Epidermal melanocyte (primary cell): ENCODE measurements around the gene IL6ST.
A peak's percentile ranks its signal among the peaks of the same experiment; 100 is the strongest.
"Not testable (repeated sequence)": the region's sequence is repeated elsewhere in the genome, so short reads cannot be mapped to it uniquely, and the experiment has no call there.

Source experiments
- DNase-seq: peaks from one replicate; pipeline ENCODE4 v3.0.0; 2011; ENCODE audit warnings: low spot score; ENCODE audit not compliant: insufficient read length

The IL6ST gene

DNA sequence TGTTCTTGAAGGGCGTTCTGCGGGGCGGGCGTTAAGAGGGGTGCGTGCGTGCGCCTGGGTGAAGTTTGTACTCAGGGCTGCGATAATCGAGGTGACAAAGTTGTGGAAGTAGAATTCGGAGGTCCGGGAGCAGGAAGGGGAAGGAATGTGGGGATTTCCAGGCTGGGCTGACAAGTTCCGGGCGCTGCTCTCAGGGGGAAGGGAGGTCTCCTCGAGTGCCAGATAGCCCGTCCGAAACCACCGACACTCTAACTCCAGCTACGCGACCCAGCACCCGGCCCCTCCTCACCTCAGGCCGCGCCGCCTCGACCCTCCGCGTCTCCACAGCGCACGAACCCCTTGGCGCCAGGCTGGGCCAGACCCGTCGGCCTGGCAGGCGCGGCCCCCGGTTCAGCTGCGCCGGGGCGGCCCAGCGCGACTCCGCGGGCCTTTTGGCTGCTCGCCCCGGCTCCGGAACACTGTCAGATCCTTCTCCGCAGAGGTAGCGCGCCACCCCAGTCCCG, at the start of gene IL6ST:
Gene IL6ST (minus strand): TSS at position 469 of the 503 bp plus-strand sequence. CDS start 18,685 bp downstream, outside the sequence.
- DNase-seq, result no peak

DNA sequence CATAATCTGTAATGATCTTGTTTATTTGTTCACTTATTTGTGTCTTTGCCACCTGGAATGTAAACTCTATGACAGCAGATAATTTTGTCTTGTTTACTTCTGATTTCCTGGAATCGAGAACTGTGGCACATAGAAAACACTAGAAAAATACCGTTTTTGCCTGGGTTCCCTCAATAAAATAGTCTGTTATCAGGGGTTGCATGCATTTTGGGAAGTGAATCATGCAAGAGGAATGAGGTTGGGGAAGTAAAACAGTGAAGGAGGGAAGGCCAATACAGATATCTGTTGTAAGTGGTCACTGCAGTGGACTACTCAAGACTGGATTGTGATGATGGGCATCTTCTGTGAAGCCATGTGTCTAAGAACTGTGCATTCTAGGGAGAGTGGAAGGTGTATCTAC, 45.2 kb upstream of the IL6ST start:
- DNase-seq, result no peak

DNA sequence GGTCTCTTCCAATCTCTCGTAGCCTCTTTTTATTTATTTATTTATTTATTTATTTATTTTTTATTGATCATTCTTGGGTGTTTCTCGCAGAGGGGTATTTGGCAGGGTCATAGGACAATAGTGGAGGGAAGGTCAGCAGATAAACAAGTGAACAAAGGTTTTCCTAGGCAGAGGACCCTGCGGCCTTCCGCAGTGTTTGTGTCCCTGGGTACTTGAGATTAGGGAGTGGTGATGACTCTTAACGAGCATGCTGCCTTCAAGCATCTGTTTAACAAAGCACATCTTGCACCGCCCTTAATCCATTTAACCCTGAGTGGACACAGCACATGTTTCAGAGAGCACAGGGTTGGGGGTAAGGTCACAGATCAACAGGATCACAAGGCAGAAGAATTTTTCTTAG, 43.4 kb upstream of the IL6ST start:
- DNase-seq, result not testable (repeated sequence)

DNA sequence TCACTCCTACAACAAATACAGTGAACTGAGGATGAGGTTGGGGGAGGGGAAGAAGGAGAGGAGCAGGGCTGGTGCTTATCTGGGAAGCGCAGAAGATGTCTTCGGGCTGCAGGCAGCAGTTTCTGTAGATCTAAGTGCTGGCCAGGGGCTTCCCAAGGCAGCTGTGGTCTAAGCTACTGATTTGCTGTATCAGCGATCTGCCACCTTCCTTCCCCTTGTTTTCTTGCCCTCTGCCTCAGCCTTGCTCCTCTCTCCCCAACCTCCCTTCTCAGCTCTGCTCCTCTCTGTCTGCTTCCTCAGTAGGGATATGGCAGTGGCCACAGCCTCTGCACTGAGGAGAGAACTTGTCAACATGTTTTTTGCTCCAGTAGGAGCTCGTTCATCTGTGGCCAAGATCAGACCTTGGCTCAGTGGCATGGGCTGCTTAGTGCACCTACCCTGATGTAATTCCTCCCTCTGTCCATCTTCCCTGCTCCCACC, 42.8 kb upstream of the IL6ST start:
- no peak for DNase-seq

DNA sequence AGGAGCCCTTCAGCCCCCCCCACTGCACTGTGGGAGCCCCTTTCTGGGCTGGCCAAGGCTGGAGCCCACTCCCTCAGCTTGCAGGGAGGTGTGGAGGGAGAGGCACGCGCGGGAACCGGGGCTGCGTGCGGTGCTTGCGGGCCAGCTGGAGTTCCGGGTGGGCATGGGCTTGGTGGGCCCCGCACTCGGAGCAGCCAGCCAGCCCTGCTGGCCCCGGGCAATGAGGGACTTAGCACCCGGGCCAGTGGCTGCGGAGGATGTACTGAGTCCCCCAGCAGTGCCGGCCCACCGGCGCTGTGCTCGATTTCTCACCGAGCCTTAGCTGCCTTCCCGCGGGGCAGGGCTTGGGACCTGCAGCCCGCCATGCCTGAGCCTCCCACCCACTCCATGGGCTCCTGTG, 40.6 kb upstream of the IL6ST start:
- not testable (repeated sequence) for DNase-seq

DNA sequence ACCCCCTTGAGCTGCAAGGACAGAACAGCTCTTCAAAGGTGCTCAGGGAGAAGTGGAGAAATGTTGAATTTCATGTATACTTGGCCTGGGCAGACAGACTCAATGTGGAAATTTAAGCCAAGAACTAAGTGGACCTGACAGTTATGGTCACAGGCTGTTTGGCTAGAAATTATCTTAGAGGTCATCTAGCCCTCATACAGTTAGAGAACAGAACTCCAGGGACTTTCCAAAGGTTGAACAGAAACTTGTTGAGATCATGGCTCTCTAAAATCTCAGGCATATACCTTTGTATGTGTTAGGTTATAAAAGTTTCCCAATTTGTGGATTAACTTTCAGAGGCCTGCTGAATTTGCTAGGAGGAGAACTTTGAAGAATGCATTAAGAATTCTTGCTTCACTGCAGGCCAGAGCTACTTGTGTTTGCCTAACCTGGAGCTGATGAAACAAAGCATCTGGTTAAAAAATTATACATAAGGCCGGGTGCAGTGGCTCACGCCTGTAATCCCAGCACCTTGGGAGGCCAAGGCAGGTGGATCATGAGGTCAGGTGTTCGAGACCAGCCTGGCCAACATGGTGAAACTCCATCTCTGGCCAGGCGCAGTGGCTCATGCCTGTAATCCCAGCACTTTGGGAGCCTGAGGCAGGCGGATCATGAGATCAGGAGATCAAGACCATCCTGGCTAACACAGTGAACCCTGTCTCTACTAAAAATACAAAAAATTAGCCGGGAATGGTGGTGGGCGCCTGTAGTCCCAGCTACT, 35.3 kb upstream of the IL6ST start:
- not testable (repeated sequence) for DNase-seq

DNA sequence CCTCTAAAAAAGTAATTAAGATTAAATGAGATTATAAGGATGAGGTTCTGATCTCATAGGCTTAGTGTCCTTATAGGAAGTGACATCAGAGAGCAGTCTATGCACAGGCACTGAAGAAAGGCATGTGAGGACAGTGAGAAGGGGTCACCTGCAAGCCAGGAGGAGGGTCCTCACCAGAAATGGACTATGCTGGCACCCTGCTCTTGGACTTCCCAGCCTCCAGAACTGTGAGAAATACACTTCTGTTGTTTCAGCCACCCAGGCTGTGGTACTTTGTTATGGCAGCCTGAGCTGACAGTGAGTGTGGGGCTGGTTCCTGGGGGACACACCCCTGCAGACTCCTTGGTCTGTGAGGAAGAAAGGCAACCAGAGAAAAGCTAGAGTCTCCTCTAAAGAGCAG, 34.7 kb upstream of the IL6ST start:
- DNase-seq, result no peak

DNA sequence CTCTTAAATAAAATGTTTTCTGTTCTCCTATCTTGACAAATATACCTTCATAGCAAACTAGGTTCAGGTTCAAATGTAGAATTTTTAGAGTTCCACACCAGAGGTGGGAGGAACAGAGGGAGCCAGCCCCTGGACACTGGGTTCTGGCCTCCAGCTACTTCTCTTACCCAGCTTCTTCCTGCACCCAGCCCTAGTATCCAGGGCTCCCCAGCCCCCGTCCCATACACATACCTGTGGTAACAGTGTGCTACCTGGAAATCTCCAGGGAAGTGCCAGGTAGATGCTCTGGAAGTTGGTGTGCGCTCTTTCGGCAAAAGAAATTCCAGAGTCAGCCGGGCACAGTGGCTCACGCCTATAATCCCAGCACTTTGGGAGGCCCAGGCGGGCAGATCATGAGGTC, 33.9 kb upstream of the IL6ST start:
- DNase-seq, result no peak

DNA sequence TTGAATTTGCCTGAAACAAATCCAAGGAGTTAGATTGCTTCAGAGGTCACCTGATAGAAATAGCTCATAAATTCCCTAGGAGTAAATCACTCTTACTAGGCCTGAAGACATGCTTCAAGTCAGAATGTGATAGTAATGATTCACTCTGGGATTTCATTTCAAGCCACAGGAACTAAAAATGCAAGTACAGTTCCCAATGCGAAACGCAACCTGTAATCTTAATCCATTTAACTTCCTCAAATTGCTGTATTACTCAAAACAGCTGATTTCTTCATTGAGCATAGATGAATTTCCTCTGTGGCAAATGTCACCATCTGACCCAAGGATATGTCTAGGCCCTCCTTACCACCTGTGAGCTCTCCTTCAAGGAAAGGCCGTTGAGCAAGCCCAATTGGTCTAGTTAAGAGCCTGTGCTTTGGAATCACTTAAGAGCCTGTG, 32.1 kb upstream of the IL6ST start:
- no peak for DNase-seq

DNA sequence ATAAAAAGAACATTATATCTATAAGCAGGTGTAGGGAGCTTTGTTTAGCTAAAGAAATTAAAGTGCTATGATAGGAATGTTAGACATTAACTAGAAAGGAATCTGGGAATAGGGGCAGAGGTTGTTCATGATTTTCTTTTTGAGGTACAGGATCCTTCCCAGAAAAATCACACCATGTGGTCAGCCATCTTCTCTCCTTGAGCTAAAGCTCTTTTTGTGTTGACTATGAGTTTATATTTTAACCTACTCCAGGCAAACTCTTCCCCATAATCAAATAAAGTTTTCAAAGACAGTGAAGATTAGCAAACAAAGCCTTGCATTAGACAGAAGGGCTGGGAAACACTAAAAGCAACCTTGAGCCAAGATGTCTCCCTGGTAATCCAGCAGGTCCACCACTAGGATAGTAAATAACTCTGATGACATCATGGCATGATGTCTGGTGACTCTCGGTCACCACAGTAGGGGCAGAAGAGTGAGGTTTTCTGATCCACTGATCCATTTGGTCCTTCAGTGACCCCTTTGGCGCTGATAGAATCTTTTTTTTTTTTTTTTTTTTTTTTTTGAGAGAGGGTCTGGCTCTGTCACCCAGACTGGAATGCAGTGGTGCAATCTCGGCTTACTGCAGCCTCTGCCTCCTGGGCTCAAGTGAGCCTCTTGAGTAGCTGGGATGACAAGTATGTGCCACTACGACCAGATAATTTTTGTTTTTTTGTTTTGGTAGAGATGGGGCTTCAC, 30.6 kb upstream of the IL6ST start:
- no peak for DNase-seq

DNA sequence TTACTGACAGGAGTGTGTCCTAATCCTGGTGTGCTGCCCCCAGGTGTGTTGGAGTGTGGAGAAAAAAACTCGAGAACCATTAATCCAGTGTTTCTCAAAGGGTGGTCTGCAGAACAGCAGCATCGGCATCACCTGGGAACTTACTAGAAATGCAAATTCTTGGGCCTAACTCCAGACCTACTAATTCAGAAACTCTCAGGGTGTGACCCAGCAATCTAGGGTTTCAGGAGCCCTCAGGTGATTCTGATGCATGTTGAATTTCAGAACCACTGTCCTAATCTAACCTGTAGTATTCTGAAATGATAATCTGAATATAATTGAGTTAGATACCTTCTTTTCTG, 30.0 kb upstream of the IL6ST start:
- DNase-seq, result no peak

DNA sequence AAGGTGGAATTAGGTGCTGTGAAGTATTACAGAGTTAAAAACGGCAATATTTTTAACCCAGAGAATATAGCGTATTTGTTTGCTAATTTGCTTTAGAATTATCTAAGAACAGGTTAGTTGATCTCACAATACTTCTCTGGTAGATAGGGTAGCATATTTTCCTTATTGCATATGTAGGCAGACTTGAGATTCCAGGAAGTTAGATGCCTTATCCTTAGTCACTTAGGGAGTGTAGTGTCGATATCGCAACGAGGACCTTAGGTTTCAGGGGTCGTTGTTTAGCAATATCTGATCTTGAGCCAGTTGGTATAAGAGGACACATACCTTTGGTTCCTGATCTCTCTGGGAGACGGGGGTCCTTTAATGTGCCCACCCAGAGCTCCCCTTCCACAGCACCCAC, 28.5 kb upstream of the IL6ST start:
- no peak for DNase-seq

DNA sequence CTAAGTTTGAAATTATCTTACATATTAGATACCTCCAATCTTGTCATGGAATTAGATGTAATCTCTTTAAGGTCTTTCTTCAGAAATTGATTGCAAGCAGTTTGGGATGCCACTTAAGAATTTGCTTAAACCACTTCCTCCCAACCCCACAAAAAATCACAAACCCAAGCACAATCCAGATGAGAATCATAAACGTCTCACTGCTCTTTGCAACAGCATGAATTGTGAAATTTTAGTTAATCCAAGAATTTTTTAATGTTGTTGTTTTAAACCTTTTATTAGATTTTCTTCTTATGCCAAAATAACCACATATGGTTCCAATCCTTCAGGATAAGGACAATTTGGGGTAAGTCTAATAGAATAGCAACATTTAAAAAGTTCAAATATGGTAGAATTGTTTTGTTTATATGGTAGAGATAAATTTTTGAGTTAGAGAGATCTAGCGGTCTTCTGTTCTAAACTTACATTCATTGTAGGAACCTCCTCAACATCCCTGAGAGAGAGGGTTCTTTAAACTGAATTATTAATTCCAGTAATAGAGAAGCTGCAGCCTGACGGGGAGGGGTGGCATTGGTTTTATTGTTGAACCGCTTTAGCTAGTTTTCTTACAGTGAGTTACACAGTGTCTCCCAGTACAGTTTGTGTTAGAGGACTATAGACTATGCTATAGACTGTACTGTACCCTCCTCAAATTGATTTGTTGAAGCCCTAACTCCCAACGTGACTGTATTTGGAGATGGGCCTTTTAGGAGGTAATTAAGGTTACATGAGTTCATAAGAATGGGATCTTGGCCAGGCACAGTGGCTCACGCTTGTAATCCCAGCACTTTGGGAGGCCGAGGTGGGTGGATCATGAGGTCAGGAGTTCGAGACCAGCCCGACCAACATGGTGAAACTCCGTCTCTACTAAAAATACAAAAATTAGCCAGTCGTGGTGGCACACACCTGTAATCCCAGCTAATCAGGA, 24.8 kb upstream of the IL6ST start:
- peak; percentile 57 for DNase-seq

DNA sequence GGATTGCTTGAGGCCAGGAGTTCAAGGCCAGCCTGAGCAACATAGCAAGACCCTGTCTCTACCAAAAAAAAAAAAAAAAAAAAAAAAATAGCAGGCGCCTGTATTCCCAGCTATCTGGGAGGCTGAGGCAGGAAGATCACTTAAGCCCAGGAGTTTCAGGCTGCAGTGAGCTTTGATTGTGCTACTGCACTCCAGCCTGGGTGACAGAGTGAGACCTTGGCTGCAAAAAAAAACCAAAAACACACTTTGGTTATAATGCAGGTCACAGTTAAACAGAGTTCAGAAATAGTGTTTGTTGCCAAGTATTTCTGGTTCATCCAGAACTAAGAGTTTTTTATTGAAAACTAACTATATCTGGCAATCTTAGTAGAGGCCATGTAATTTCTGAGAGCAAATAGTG, 24.1 kb upstream of the IL6ST start:
- no peak for DNase-seq

DNA sequence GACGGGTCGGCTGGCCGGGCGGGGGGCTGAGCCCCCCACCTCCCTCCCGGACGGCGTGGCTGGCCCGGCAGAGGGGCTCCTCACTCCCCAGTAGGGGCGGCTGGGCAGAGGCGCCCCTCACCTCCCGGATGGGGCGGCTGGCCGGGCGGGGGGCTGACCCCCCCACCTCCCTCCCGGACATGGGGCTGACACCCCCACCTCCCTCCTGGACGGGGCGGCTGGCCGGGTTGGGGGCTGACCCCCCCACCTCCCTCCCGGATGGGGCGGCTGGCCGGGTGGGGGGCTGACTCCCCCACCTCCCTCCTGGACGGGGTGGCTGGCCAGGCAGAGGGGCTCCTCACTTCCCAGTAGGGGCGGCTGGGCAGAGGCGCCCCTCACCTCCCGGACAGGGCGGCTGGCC, 19.9 kb upstream of the IL6ST start:
- not testable (repeated sequence) for DNase-seq

DNA sequence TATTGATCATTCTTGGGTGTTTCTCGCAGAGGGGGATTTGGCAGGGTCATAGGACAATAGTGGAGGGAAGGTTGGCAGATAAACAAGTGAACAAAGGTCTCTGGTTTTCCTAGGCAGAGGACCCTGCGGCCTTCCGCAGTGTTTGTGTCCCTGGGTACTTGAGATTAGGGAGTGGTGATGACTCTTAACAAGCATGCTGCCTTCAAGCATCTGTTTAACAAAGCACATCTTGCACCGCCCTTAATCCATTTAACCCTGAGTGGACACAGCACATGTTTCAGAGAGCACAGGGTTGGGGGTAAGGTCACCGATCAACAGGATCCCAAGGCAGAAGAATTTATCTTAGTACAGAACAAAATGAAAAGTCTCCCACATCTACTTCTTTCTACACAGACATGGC, 19.2 kb upstream of the IL6ST start:
- not testable (repeated sequence) for DNase-seq

DNA sequence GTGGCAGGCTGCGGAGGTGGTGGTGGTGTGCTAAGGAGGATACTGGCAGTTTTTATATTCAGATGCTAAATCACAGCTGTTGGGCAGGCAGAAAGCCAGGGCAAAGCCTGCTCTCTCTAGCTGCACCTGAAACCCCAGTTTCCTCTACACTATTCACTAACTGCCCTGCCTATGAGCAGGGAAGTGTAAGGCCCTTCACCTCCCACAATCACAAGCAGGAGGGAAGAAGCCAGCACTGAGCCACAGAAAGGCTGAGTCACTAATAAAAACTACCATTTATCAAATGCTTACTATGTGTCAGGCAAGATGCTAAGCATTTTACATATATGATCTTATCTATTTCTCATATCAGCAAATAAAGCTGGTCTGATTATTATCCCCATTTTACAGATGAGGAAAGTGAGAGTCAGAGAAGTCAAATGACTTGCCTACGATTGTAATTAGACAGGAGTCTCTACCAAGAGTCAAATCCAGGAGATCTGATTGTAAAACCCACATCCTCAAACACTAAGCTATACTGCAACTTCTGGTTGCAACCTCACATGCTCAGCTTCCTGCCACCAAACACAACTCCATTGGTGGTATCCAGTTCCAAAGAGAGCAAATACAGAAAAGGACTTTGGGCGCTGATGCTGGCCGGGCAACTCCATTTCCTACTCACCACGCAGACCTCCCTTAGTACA, 17.7 kb upstream of the IL6ST start:
- DNase-seq, result no peak

DNA sequence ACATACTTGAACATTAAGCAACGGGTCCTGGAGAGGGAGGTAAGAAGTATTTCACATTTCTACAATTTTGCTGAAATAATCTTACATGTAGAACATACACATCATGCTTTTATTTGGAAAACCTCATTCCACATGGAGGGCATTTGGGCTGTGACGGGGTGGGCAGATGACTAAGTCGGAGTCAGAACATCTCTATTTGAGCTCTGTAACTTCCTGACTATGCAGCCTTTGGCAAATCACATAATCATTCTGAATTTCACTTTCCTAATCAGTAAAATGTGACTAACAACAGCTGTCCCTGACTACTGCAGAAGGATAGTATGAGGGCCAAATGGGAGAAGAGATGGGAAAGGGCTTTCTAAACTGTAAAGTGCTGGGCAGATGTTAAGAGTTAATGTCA, 17.1 kb upstream of the IL6ST start:
- DNase-seq, result no peak

DNA sequence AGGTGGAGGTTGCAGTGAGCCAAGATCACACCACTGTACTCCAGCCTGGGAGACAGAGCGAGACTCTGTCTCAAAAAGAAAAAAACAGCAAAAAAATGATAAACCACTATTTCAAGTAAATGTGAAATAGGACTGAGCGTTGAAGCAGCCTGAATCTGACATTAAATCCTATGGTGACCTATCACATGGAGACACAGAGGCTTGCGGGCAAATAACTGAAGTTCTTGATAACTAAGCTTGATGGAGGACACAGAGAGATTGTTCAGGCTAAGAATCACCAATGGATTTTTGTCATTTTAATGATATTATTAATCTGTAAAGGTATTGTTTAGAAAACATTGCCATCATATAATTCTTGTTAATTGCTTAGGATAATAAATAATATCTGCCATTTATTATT, 15.7 kb upstream of the IL6ST start:
- DNase-seq, result no peak

DNA sequence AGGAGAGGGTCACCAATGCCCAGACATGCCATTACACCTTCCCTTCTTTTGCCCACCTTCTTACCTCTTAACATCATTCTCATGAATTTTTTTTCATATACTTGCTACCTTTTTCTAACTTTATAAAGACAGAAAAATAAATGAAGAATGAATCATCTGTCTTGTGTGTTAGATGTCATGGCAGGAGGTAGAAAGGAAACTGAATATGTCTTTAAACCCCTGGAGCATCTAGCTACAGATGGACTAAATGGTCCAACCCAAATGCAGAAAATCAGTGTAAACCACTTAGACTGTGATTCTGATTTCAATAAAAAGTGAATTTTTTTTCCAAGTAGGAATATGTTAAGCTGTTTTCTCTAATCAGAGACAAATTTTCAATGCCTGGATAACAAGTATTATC, 11.8 kb upstream of the IL6ST start:
- DNase-seq, result no peak

DNA sequence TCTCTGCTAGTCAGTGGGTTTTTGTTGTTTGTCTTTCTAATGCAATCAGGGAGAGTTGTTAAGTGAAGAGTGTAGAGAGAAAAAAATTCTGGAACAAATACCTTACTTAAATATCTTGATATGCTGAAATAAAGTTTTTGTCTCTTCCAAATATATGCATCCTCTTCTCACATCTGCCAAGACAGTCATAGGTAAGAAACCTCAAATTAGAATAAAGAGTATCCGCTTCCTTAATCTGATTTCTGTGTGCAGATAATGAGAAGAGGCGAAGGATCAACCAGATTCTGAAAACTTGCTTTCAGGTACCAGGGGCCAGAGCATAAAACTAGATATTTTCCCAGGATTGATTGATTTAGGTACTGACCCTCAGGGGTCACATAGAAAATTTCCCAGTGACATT, 11.3 kb upstream of the IL6ST start:
- no peak for DNase-seq
